Measurements from ENCODE around the gene RAB11FIP4. TPM values are rescaled to one million over a fixed set of nuclear protein-coding genes. Genes with fewer than 3 reads are reported as not detected.

Gene RAB11FIP4
- total and polyA plus RNA-seq, 2 of the 13 experiments (the other 11 are each of a cell fraction or from before 2014, with no cell fraction given), result 28.0 to 89.3 TPM

GRCh38 chr17:31487648-31488263 is 96.3 kb downstream of the RAB11FIP4 start (continued):
- TF ChIP-seq HIC2 (CRISPR knock-in tag; IDR thresholded peaks at IDR 0.05; ENCODE audit: low read depth) (peak; percentile 89), ZBTB3 (CRISPR knock-in tag; IDR thresholded peaks at IDR 0.05; ENCODE audit: borderline replicate concordance, low read depth) (no peak), ZNF878 (CRISPR knock-in tag; IDR thresholded peaks at IDR 0.05) (no peak), ZNF160 (CRISPR knock-in tag; IDR thresholded peaks at IDR 0.05) (0 out of 2 replicates have a peak, but pooled peaks have one; percentile 31), DRAP1 (CRISPR knock-in tag; IDR thresholded peaks at IDR 0.05) (peak; percentile 60), FOXK1 (CRISPR knock-in tag; IDR thresholded peaks at IDR 0.05; ENCODE audit: borderline replicate concordance, low read depth) (no peak), PAF1 (CRISPR knock-in tag; IDR thresholded peaks at IDR 0.05) (no peak), HNF1A (IDR thresholded peaks at IDR 0.05; ENCODE audit: low read depth) (no peak), HNF1A (CRISPR knock-in tag; IDR thresholded peaks at IDR 0.05; ENCODE audit: borderline replicate concordance) (peak; percentile 41; the same call in 1 of the 2 replicates), ZNF263 (CRISPR knock-in tag; IDR thresholded peaks at IDR 0.05) (no peak), ZNF343 (CRISPR knock-in tag; IDR thresholded peaks at IDR 0.05) (0 out of 2 replicates have a peak, but pooled peaks have one; percentile 22), DPF2 (CRISPR knock-in tag; IDR thresholded peaks at IDR 0.05; ENCODE audit: borderline replicate concordance, low read depth) (no peak), TGIF2 (CRISPR knock-in tag; IDR thresholded peaks at IDR 0.05) (no peak), TFE3 (CRISPR knock-in tag; IDR thresholded peaks at IDR 0.05) (0 out of 2 replicates have a peak, but pooled peaks have one; percentile 38), NONO (IDR thresholded peaks at IDR 0.05) (no peak), NONO (CRISPR knock-in tag; conservative IDR thresholded peaks at IDR 0.05) (peak; percentile 67), XRCC5 (optimal IDR thresholded peaks at IDR 0.05; ENCODE audit: low read length) (peak; percentile 25), KMT2B (CRISPR knock-in tag; IDR thresholded peaks at IDR 0.05) (no peak), ZNF780A (CRISPR knock-in tag; IDR thresholded peaks at IDR 0.05) (no peak), TBX3 (IDR thresholded peaks at IDR 0.05; ENCODE audit: borderline replicate concordance) (no peak), ZBTB7A (CRISPR knock-in tag; IDR thresholded peaks at IDR 0.05) (0 out of 2 replicates have a peak, but pooled peaks have one; percentile 26), ZNF333 (CRISPR knock-in tag; IDR thresholded peaks at IDR 0.05; ENCODE audit: borderline replicate concordance) (peak; percentile 23; the same call in 1 of the 2 replicates), ZNF317 (CRISPR knock-in tag; IDR thresholded peaks at IDR 0.05) (0 out of 2 replicates have a peak, but pooled peaks have one; percentile 27), ZNF441 (CRISPR knock-in tag; IDR thresholded peaks at IDR 0.05; ENCODE audit: borderline replicate concordance) (no peak)

Measured in HepG2 (cell line).